ENCODE data around the gene HELZ. TPM values are rescaled to one million over a fixed set of nuclear protein-coding genes. Genes with fewer than 3 reads are reported as not detected.
"Not testable (repeated sequence)": the region's sequence is repeated elsewhere in the genome, so short reads cannot be mapped to it uniquely, and the experiment has no call there.

Gene HELZ
- total and polyA plus RNA-seq, 2 of the 8 experiments (the other 6 are each of a cell fraction or from before 2014, with no cell fraction given), result 10.0 to 48.7 TPM

- no peak for TF ChIP-seq RXRA (IDR thresholded peaks at IDR 0.05; ENCODE audit: insufficient read depth, low read depth, low read length)
- no peak for TF ChIP-seq RNF2 (IDR thresholded peaks at IDR 0.05; ENCODE audit: borderline replicate concordance, low read depth, low read length, missing control alignments, poor library complexity, severe bottlenecking)
- no peak for TF ChIP-seq TCF12 (IDR thresholded peaks at IDR 0.05; ENCODE audit: low read depth, low read length)
- TF ChIP-seq JUN (IDR thresholded peaks at IDR 0.05; ENCODE audit: low read depth, low read length), result no peak
- TF ChIP-seq BCL11A (IDR thresholded peaks at IDR 0.05; ENCODE audit: low read depth in 2 of 2, low read length in 2 of 2), result no peak
- no peak for TF ChIP-seq EP300 (IDR thresholded peaks at IDR 0.05; ENCODE audit: borderline replicate concordance in 1 of 2, low read depth in 2 of 2, low read length in 2 of 2)
- no peak for TF ChIP-seq KDM5A (IDR thresholded peaks at IDR 0.05; ENCODE audit: low read length)
- no peak for TF ChIP-seq SP2 (IDR thresholded peaks at IDR 0.05; ENCODE audit: low read length)
- TF ChIP-seq CHD2 (IDR thresholded peaks at IDR 0.05; ENCODE audit: low read length), result no peak
- TF ChIP-seq RAD21 (IDR thresholded peaks at IDR 0.05 in 1 of 2, conservative IDR thresholded peaks at IDR 0.05 in 1 of 2; ENCODE audit: low read depth in 2 of 2, low read length in 2 of 2), result peak; percentile 37 to 50
These were observed 27.5 kb upstream of the HELZ start (continued) for GRCh38 chr17:67272312-67273047.

GRCh38 chr17:67271187-67271586, 26.2 kb upstream of the HELZ start:
- not testable (repeated sequence) for H4K91ac ChIP-seq (replicated peaks; ENCODE audit: insufficient read length, low read length); H3K4me2 ChIP-seq (ENCODE audit: insufficient read depth in 1 of 2, low read depth in 2 of 2, low read length in 2 of 2); H2BK12ac ChIP-seq (ENCODE audit: low read depth, low read length); H3K36me3 ChIP-seq (ENCODE audit: control insufficient read depth in 2 of 4, insufficient read depth in 4 of 4, low read length in 3 of 4); H4K20me1 ChIP-seq (replicated peaks in 1 of 2; ENCODE audit: control insufficient read depth in 1 of 2, insufficient read depth in 2 of 2, low read length in 2 of 2); H3K14ac ChIP-seq (ENCODE audit: insufficient read length); DNase-seq (ENCODE audit: low read depth in 1 of 2, low spot score in 2 of 2); H4K5ac ChIP-seq (ENCODE audit: insufficient read length, low read depth, low read length); H3K79me2 ChIP-seq (ENCODE audit: control insufficient read depth in 1 of 2, insufficient read depth in 2 of 2, low read length in 2 of 2); H2AK5ac ChIP-seq (ENCODE audit: low read depth, low read length); H2BK120ac ChIP-seq (replicated peaks; ENCODE audit: low read depth, low read length); H3K18ac ChIP-seq (ENCODE audit: extremely low read depth, low read length); H3K4me1 ChIP-seq (replicated peaks in 1 of 4; ENCODE audit: control insufficient read depth in 3 of 4, insufficient read depth in 4 of 4, low read length in 3 of 4); H2BK15ac ChIP-seq (ENCODE audit: low read length); FAIRE-seq; H3K9me3 ChIP-seq (ENCODE audit: insufficient read depth in 2 of 2, low read depth in 1 of 2, low read length in 1 of 2); H3K23me2 ChIP-seq (ENCODE audit: low read depth, low read length); H3K4me3 ChIP-seq (ENCODE audit: extremely low read depth in 1 of 4, insufficient read depth in 2 of 4, low read depth in 3 of 4, low read length in 4 of 4); H3K79me1 ChIP-seq (ENCODE audit: low read depth, low read length); H2AFZ ChIP-seq (ENCODE audit: low read length); H3K23ac ChIP-seq (ENCODE audit: insufficient read length); H3K27ac ChIP-seq (ENCODE audit: low read depth, low read length); H3K56ac ChIP-seq (replicated peaks; ENCODE audit: insufficient read length, low read depth, low read length); H2BK5ac ChIP-seq (ENCODE audit: low read depth, low read length); H3K9ac ChIP-seq (replicated peaks in 1 of 4; ENCODE audit: extremely low read depth in 1 of 4, low read depth in 3 of 4, low read length in 3 of 4); H3K27me3 ChIP-seq (replicated peaks in 1 of 4; ENCODE audit: control insufficient read depth in 3 of 4, extremely low read depth in 1 of 4, insufficient read depth in 3 of 4, low read length in 3 of 4); H2BK20ac ChIP-seq (ENCODE audit: low read length); H4K8ac ChIP-seq (ENCODE audit: extremely low read depth, insufficient read depth, low read length); H3K4ac ChIP-seq (replicated peaks; ENCODE audit: insufficient read length, low read depth, low read length)
- POLR2A ChIA-PET (ENCODE audit: partially characterized antibody), result interaction anchor here (1.6 kb wide), 1 partner anchor 26 kb away, joined by 4 read pairs; the partner anchor contains the start of gene HELZ
- WGBS, 2 experiments (ENCODE audit: extremely low coverage in 1 of 2, insufficient coverage in 1 of 2, insufficient read length in 1 of 2, insufficient replicate concordance in 2 of 2, low coverage in 1 of 2, low lambda C conversion rate in 2 of 2, missing lambda C conversion rate in 1 of 2), result 83% methylated on average over 2 of the region's 2 CpGs; no CpG with 5 or more reads in 1 of the 2 experiments
- CTCF ChIA-PET (ENCODE audit: partially characterized antibody), result interaction anchor here (1.6 to 18.9 kb wide), 4 partner anchors 9 to 70 kb away, joined by 6 to 253 read pairs (median 16); no protein-coding TSS in a partner anchor
